ENCODE measurements around the gene PNPLA7.

Gene PNPLA7

DNA sequence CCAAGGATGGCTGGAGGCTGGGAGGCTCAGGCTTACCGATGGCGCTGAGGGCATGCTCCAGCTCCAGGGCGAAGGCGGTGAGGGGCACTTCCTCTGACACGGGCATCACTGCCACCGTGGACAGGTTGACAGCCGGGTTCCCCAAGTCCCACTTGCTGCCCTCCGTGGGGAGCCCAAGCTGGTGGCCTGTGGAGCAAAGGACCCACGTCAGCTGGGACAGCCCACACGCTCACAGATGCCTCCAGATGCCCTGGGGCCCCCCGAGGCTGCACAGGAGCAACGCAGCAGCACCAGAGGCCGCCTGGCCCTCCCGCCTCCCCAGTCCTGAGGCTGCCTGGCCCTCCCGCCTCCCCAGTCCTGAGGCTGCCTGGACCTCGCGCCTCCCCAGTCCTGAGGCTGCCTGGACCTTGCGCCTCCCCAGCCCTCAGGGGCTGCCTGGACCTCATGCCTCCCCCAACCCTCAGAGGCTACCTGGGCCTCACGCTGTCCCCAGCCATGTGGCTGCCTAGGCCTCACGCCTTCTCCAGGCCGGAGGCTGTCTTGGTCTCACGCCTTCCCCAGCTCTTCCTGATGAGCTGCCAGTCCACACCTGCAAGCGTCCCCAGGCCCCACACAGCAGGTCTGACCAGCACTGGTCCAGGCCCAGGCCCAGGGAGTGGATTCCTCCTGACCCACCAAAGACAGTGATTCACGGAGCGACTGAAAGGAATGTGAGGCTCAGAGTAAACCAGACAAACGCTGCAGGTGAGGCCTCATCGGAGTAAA, 65.5 kb downstream of the PNPLA7 start:
- Histone ChIP-seq H3K36me3 (ENCODE audit: low read depth) (no peaks in the 10 kb centered on the region), H3K27ac (ENCODE audit: poor library complexity, severe bottlenecking) (no peak overlapping the region), H3K4me3 (ENCODE audit: severe bottlenecking) (no peak overlapping the region), H3K9me3 (ENCODE audit: severe bottlenecking) (no peaks in the 10 kb centered on the region), H3K27me3 (ENCODE audit: insufficient read depth, poor library complexity, severe bottlenecking) (no peaks in the 10 kb centered on the region), H3K4me1 (ENCODE audit: insufficient read depth, poor library complexity, severe bottlenecking) (peaks cover 11% of the 10 kb centered on the region)
- DNase-seq (ENCODE audit: low spot score) (peak; percentile 56), ATAC-seq (ENCODE audit: low read depth) (no peak)
- no peak for TF ChIP-seq CTCF (IDR thresholded peaks at IDR 0.05; ENCODE audit: poor library complexity, severe bottlenecking)

GRCh38 chr9:137482094-137482781, 68.0 kb downstream of the PNPLA7 start:
- no peak for TF ChIP-seq CTCF (IDR thresholded peaks at IDR 0.05; ENCODE audit: poor library complexity, severe bottlenecking)
- DNase-seq (ENCODE audit: low spot score) (peak; percentile 73), ATAC-seq (ENCODE audit: low read depth) (peak; percentile 81)
- H3K27ac ChIP-seq (ENCODE audit: poor library complexity, severe bottlenecking) = peak overlapping the region; percentile 20
- H3K27me3 ChIP-seq (ENCODE audit: insufficient read depth, poor library complexity, severe bottlenecking) = no peaks in the 10 kb centered on the region
- H3K36me3 ChIP-seq (ENCODE audit: low read depth) = no peaks in the 10 kb centered on the region
- H3K9me3 ChIP-seq (ENCODE audit: severe bottlenecking) = no peaks in the 10 kb centered on the region
- no peak overlapping the region for H3K4me3 ChIP-seq (ENCODE audit: severe bottlenecking)
- peaks cover 11% of the 10 kb centered on the region for H3K4me1 ChIP-seq (ENCODE audit: insufficient read depth, poor library complexity, severe bottlenecking)

DNA sequence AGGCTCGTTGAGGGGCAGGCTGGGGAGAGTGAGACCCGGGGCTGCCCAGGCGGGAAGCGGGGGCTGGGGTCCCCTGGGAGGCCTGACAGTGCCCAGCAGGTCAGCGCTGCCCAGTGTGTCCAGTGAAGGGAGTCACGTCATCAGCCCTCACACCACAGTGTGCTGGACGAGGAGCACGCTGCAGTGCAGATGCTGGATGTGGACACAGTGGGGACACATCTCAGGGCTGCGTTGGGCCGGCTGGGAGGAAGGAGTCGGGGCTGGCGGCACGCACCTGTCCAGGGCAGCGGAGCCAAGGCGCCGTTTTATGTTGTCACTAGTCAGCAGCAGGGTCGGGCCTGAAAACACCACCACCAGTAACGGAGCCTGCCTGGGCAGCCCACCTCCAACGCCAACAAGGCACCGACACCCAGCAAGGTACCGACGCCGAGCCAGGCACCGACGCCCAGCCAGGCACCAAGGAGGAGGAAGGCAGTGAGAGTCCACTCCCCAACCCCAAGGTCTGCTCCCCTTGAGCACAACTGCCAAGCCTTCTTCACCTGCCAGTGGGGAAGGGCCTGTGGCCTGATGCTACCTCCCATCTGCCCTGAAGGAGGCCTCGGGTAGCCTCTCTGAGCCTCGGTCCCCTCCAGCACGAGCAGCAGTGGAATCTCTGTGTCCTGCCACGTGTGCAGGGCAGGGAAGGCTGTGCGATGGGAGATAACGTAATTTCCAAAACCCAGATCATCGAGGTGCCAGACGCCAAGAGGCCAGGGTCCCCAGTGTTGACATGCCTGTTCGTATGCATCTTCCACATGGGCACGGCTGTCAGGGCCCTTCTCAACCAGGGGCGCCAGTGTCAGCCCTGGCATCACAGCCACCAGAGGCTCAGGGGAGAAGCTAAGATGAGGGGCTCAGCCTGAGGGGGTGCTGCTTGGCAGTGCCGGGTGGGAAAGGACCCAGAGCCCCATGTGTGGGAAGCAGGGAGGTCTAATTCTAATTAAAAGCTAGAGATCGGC, 69.2 kb downstream of the PNPLA7 start:
- Histone ChIP-seq H3K27ac (ENCODE audit: poor library complexity, severe bottlenecking) (peak overlapping the region; percentile 20), H3K4me1 (ENCODE audit: insufficient read depth, poor library complexity, severe bottlenecking) (peaks cover 11% of the 10 kb centered on the region), H3K36me3 (ENCODE audit: low read depth) (no peaks in the 10 kb centered on the region), H3K27me3 (ENCODE audit: insufficient read depth, poor library complexity, severe bottlenecking) (no peaks in the 10 kb centered on the region), H3K4me3 (ENCODE audit: severe bottlenecking) (no peak overlapping the region), H3K9me3 (ENCODE audit: severe bottlenecking) (peaks cover 3% of the 10 kb centered on the region)
- ATAC-seq (ENCODE audit: low read depth) (no peak), DNase-seq (ENCODE audit: low spot score) (peak; percentile 61)
- TF ChIP-seq CTCF (IDR thresholded peaks at IDR 0.05; ENCODE audit: poor library complexity, severe bottlenecking) = no peak

DNA sequence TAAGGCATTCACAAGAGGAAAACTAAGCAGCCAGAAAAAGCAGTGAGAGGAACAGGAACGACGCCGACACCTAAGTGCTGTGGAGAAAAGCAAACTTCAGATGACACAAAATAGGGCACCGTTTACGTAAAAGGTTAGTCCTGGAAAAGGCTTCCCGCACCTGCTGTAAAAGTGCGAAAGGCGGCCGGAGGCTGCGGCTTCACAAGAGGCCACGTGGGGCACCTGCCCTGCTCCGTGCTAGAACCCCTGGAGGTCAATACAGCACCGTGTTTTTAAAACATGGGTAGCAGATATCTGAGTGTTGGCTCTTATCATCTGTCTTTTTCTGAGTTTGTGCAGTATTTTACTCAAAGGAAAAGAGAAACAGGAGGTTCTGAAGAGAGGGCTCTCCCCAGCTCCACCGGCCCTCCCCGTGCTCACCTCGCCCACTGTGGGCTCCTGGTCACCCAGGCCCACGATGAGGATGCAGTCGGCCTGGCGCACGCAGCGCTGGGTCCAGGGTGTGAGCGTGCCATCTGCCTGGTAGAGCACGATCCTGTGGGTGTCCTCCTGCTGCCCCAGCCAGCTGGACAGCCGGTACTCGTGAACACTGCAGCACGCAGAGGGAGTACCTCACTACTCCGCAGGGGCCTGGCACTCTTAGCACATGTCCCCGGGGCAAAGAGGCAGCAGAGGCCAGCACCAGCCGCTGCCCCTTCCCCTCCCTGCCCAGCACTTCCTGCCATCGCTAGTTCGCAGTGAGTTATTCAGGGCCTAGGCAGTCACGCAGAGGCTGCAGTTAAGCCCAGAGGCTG, 70.1 kb downstream of the PNPLA7 start:
- ATAC-seq (ENCODE audit: low read depth) (no peak), DNase-seq (ENCODE audit: low spot score) (peak; percentile 53)
- Histone ChIP-seq H3K4me3 (ENCODE audit: severe bottlenecking) (no peak overlapping the region), H3K36me3 (ENCODE audit: low read depth) (no peaks in the 10 kb centered on the region), H3K4me1 (ENCODE audit: insufficient read depth, poor library complexity, severe bottlenecking) (peaks cover 11% of the 10 kb centered on the region), H3K9me3 (ENCODE audit: severe bottlenecking) (peaks cover 7% of the 10 kb centered on the region), H3K27me3 (ENCODE audit: insufficient read depth, poor library complexity, severe bottlenecking) (no peaks in the 10 kb centered on the region), H3K27ac (ENCODE audit: poor library complexity, severe bottlenecking) (no peak overlapping the region)
- TF ChIP-seq CTCF (IDR thresholded peaks at IDR 0.05; ENCODE audit: poor library complexity, severe bottlenecking) = no peak
